A172 (cell line): ENCODE data around the gene MICU1. TPM values are rescaled to one million over a fixed set of nuclear protein-coding genes. Genes with fewer than 3 reads are reported as not detected.
"Not testable (repeated sequence)": the region's sequence is repeated elsewhere in the genome, so short reads cannot be mapped to it uniquely, and the experiment has no call there.

Experiments used
- DNase-seq: peaks from one replicate; pipeline ENCODE4 v3.0.0-alpha.2; 2015; ENCODE audit warnings: low spot score
- total RNA-seq: library from RNA; depleted of rRNA; stranded (reverse); fragments of >200 nt; shearing (Covaris generic); gene quantifications from 2 replicates; pipeline ENCODE4 v1.2.3, GENCODE V29; 2014; rRNA removed

MICU1 gene
- total RNA-seq = 76.0 and 85.2 TPM in 2 replicates

- peak; percentile 95 for DNase-seq
Observed at GRCh38 chr10:72625608-72626443, at the start of gene MICU1. TSS of gene MICU1 (minus strand) at chr10:72626079. CDS start at chr10:72566793, 59,286 bp downstream.

GRCh38 chr10:72674174-72674573, 48.3 kb upstream of the MICU1 start:
- not testable (repeated sequence) for DNase-seq

GRCh38 chr10:72673280-72673679, 47.4 kb upstream of the MICU1 start:
- no peak for DNase-seq

- DNase-seq = no peak
Observed at GRCh38 chr10:72667207-72667864, 41.5 kb upstream of the MICU1 start.

- DNase-seq = peak; percentile 87
Observed at GRCh38 chr10:72665925-72666324, 40.0 kb upstream of the MICU1 start.

- no peak for DNase-seq
Observed at GRCh38 chr10:72663971-72664370, 38.1 kb upstream of the MICU1 start.

- no peak for DNase-seq
Observed at GRCh38 chr10:72661431-72661830, 35.6 kb upstream of the MICU1 start.

- no peak for DNase-seq
Observed at GRCh38 chr10:72660220-72660619, 34.3 kb upstream of the MICU1 start.

- peak; percentile 64 for DNase-seq
Observed at GRCh38 chr10:72659694-72660093, 33.8 kb upstream of the MICU1 start.

- DNase-seq = no peak
Observed at GRCh38 chr10:72658696-72659400, 33.0 kb upstream of the MICU1 start.

GRCh38 chr10:72654720-72655119, 28.8 kb upstream of the MICU1 start:
- DNase-seq = no peak

GRCh38 chr10:72653383-72654096, 27.7 kb upstream of the MICU1 start:
- DNase-seq = no peak

- no peak for DNase-seq
Observed at GRCh38 chr10:72649291-72649690, 23.4 kb upstream of the MICU1 start.

- no peak for DNase-seq
Observed at GRCh38 chr10:72648301-72648700, 22.4 kb upstream of the MICU1 start.

GRCh38 chr10:72646971-72647370, 21.1 kb upstream of the MICU1 start:
- DNase-seq = not testable (repeated sequence)

- DNase-seq = no peak
Observed at GRCh38 chr10:72645263-72645858, 19.5 kb upstream of the MICU1 start.

- no peak for DNase-seq
Observed at GRCh38 chr10:72642318-72642717, 16.4 kb upstream of the MICU1 start.

GRCh38 chr10:72639441-72639873, 13.6 kb upstream of the MICU1 start:
- no peak for DNase-seq

- DNase-seq = no peak
Observed at GRCh38 chr10:72638586-72639440, 12.9 kb upstream of the MICU1 start.

- DNase-seq = peak; percentile 88
Observed at GRCh38 chr10:72637398-72637857, 11.5 kb upstream of the MICU1 start.
